OCI-LY3 (cell line): ENCODE measurements around the gene LTBP4.
A peak's percentile ranks its signal among the peaks of the same experiment; 100 is the strongest.

Experiments
- H2AFZ ChIP-seq: fragments of 200-600, 300-600 bp; shearing (Covaris generic); 2 replicates; pipeline ENCODE4 v1.6.0; 2014; ENCODE audit warnings: antibody characterized with exemption, low read depth, low read length
- H3K27ac ChIP-seq: fragments of 200-600, 300-600 bp; sonication (generic); 2 replicates; pipeline ENCODE4 v1.5.1; 2014; ENCODE audit warnings: mild to moderate bottlenecking, low read length, moderate library complexity, mixed read lengths
- H3K27me3 ChIP-seq: fragments of 200-600, 300-600 bp; sonication (generic); 2 replicates; pipeline ENCODE4 v1.6.1; 2014; ENCODE audit warnings: low read depth, low read length, mixed read lengths
- H3K36me3 ChIP-seq: fragments of 200-600, 300-600 bp; sonication (generic); replicated peaks from 2 replicates; pipeline ENCODE3; 2014; ENCODE audit warnings: low read depth, low read length, mixed read lengths
- H3K4me1 ChIP-seq: fragments of 300-600, 200-600 bp; sonication (generic); 2 replicates; pipeline ENCODE4 v1.6.1; 2014; ENCODE audit warnings: low read length, mixed read lengths
- H3K4me2 ChIP-seq: fragments of 200-600, 300-600 bp; sonication (generic); 2 replicates; pipeline ENCODE4 v1.6.1; 2014; ENCODE audit warnings: low read length, mixed read lengths
- H3K4me3 ChIP-seq: fragments of 300-600, 200-600 bp; sonication (generic); 2 replicates; pipeline ENCODE4 v1.5.1; 2014; ENCODE audit warnings: antibody characterized with exemption, mild to moderate bottlenecking, low read length, moderate library complexity
- H3K79me2 ChIP-seq: fragments of 300-600, 200-600 bp; shearing (Covaris generic); 2 replicates; pipeline ENCODE4 v1.6.1; 2014; ENCODE audit warnings: mild to moderate bottlenecking, low read length, mixed read lengths
- H3K9ac ChIP-seq: fragments of 300-600, 200-600 bp; shearing (Covaris generic); 2 replicates; pipeline ENCODE4 v1.6.0; 2014; ENCODE audit warnings: mild to moderate bottlenecking, low read length, moderate library complexity
- H3K9me3 ChIP-seq: fragments of 200-600, 300-600 bp; shearing (Covaris generic); 2 replicates; pipeline ENCODE4 v1.6.1; 2014; ENCODE audit warnings: low read length, mixed read lengths; ENCODE audit not compliant: insufficient read depth
- H4K20me1 ChIP-seq: fragments of 200-600, 300-600 bp; sonication (generic); 2 replicates; pipeline ENCODE4 v1.6.1; 2016; ENCODE audit warnings: low read length, mixed read lengths; ENCODE audit not compliant: insufficient read depth
- EZH2phosphoT487 ChIP-seq: fragments of 200-600 bp; shearing (Covaris generic); IDR thresholded peaks from 2 replicates; pipeline ENCODE4 v1.6.1; 2018; ENCODE audit warnings: antibody characterized with exemption, mixed run types, low read depth
- TF ChIP-seq, protein P1 (sequence below): fragments of 200-600, 300-600 bp; sonication (generic); IDR thresholded peaks from 2 replicates; pipeline ENCODE4 v1.5.1; 2014; ENCODE audit warnings: antibody characterized with exemption, low read length, low read depth

Gene LTBP4

DNA sequence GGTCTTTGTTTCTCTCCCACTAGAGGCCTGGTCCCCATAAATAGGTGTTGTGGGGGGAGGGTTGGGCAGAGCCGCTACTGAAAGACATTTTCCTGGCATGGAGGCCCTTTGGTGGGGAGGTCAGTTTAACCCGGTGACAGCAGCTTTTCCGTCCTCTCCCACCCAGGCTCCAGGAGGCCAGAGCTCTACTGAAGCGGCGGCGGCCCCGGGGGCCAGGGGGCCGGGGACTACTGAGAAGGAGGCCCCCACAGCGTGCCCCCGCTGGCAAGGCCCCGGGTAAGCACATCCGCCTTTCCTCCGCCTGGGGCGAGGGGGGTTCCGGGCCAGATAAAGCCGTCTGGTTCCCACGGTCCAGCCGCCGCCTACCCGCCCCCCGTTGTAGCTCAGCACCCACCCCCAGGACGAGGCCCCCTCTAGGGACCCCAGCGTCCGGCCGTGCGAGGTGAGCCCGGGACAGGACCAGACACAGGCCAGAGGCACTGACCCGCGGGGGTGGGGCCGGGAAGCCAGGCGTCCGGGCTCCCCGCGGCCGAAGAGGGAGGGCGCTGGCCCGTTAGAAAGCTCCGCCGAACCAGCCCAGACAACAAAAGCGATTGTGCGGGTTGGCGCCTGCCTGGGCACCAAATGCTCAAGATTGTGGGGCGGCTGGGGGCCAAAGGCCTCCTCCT lies 1.1 kb upstream of the LTBP4 start:
- H4K20me1 ChIP-seq, result no peaks in the 10 kb centered on the region
- H3K4me3 ChIP-seq, result no peak overlapping the region
- H3K4me1 ChIP-seq, result peaks cover 49% of the 10 kb centered on the region
- H3K4me2 ChIP-seq, result peak overlapping the region; percentile 1
- H3K36me3 ChIP-seq, result no peaks in the 10 kb centered on the region
- TF ChIP-seq EZH2phosphoT487, result no peak
- TF ChIP-seq, protein P1, sequence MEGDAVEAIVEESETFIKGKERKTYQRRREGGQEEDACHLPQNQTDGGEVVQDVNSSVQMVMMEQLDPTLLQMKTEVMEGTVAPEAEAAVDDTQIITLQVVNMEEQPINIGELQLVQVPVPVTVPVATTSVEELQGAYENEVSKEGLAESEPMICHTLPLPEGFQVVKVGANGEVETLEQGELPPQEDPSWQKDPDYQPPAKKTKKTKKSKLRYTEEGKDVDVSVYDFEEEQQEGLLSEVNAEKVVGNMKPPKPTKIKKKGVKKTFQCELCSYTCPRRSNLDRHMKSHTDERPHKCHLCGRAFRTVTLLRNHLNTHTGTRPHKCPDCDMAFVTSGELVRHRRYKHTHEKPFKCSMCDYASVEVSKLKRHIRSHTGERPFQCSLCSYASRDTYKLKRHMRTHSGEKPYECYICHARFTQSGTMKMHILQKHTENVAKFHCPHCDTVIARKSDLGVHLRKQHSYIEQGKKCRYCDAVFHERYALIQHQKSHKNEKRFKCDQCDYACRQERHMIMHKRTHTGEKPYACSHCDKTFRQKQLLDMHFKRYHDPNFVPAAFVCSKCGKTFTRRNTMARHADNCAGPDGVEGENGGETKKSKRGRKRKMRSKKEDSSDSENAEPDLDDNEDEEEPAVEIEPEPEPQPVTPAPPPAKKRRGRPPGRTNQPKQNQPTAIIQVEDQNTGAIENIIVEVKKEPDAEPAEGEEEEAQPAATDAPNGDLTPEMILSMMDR, result no peak
- H3K27me3 ChIP-seq, result peaks cover 21% of the 10 kb centered on the region
- no peaks in the 10 kb centered on the region for H3K79me2 ChIP-seq
- no peak overlapping the region for H2AFZ ChIP-seq
- no peak overlapping the region for H3K27ac ChIP-seq
- no peaks in the 10 kb centered on the region for H3K9me3 ChIP-seq
- no peak overlapping the region for H3K9ac ChIP-seq

DNA sequence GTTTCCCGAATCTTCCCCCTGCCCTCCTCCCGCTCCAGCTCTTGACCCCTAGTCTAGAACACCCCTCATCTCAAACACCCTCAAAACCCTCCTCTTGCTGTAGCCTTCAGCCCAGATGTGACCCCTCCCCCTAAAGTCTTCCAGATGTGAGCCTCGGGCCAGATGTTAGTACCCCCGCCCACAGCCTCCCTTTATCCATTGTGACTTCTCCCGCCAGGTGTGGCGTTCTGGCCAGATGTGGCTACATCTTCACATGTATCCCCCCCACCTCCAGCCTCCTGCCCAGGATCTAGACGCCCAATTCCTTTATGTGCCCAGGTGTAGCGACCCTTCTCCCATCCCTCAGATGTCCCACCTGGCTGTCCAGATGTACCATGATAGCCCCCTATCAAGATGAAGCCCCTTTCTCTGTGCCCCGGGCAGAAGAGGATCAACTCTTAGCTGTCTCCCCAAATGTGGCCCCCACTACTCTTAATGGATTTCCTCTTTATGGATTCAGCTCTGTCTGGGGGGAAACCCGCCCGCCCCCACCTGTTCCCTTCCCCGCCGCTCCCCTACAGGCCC lies 517 bp upstream of the LTBP4 start:
- no peaks in the 10 kb centered on the region for H3K36me3 ChIP-seq
- H4K20me1 ChIP-seq, result no peaks in the 10 kb centered on the region
- H3K4me3 ChIP-seq, result peak overlapping the region; percentile 80
- H3K9ac ChIP-seq, result peak overlapping the region; percentile 7; the same call in 1 of the 2 replicates
- no peaks in the 10 kb centered on the region for H3K79me2 ChIP-seq
- no peak overlapping the region; the same call in 1 of the 2 replicates for H2AFZ ChIP-seq
- no peak overlapping the region for H3K27ac ChIP-seq
- H3K4me1 ChIP-seq, result peaks cover 51% of the 10 kb centered on the region
- H3K27me3 ChIP-seq, result peaks cover 21% of the 10 kb centered on the region
- no peaks in the 10 kb centered on the region for H3K9me3 ChIP-seq
- TF ChIP-seq, protein P1, result no peak
- TF ChIP-seq EZH2phosphoT487, result no peak
- peak overlapping the region; percentile 59 for H3K4me2 ChIP-seq

DNA sequence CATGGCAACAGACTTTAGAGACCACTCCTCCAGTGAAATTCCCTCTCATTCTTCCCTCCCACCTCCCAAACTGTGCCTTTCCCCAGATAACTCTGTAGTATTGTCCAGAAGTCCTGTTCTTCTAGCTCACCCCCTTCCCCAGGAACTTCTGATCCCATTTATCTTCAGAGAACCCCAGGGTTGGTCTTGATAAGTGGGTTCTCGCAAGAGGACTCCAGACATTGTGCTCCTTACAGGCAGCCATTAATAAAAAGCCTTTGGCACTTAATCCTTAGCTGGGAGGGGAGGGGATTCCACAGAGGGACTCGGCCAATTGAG lies 1.9 kb downstream of the LTBP4 start:
- Histone ChIP-seq H3K4me3 (peak overlapping the region; percentile 80), H3K79me2 (no peaks in the 10 kb centered on the region), H3K4me1 (peaks cover 54% of the 10 kb centered on the region), H3K9ac (peak overlapping the region; percentile 34; the same call in 1 of the 2 replicates), H2AFZ (no peak overlapping the region), H4K20me1 (no peaks in the 10 kb centered on the region), H3K27me3 (peaks cover 21% of the 10 kb centered on the region), H3K36me3 (no peaks in the 10 kb centered on the region), H3K27ac (no peak overlapping the region), H3K9me3 (no peaks in the 10 kb centered on the region), H3K4me2 (peak overlapping the region; percentile 97)
- TF ChIP-seq, protein P1, result no peak
- TF ChIP-seq EZH2phosphoT487, result no peak

DNA sequence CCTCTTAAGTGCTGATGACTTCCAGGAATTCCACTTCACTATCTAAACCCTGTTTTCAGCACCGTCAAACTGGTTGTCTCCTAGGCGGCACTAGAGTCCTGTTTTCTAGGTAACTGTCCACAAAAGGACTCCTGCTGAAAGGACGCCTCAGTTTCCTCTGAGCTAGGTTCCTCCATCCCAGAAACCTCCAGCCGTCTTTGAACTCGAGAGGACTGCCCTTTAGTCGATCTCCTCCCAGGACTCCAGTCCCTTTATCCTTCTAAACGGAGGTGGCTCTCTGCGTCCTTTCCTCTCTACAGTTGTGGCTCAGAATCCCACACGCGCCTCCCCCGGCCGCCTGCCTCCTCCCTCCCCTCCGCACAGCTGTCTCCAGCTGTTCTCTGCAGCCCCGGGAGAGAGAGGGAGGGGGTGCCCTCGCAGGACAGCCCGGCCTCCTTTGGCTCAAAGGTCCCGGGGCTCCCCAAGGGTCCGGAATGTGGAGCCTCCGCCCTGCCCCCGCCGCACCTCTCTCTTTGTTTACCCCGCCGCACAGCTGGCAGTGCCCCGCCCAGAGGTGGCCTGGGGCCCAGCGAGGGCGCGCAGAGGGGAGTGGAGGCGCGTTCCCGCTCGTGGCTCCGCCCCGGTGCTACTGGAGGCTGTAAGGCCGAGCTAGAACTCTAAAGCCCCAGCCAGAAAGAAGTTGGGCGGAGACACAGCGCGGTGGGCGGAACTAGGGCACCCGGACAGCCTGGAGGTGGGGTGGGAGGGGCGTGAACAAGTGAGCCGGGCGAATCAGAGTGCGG lies 2.4 kb downstream of the LTBP4 start:
- H3K27ac ChIP-seq, result no peak overlapping the region
- peaks cover 21% of the 10 kb centered on the region for H3K27me3 ChIP-seq
- no peaks in the 10 kb centered on the region for H3K79me2 ChIP-seq
- no peak for TF ChIP-seq EZH2phosphoT487
- TF ChIP-seq, protein P1, result no peak
- H3K9ac ChIP-seq, result peak overlapping the region; percentile 34
- no peaks in the 10 kb centered on the region for H3K36me3 ChIP-seq
- H2AFZ ChIP-seq, result no peak overlapping the region
- H4K20me1 ChIP-seq, result no peaks in the 10 kb centered on the region
- H3K4me2 ChIP-seq, result peak overlapping the region; percentile 97
- peaks cover 54% of the 10 kb centered on the region for H3K4me1 ChIP-seq
- H3K4me3 ChIP-seq, result peak overlapping the region; percentile 80
- no peaks in the 10 kb centered on the region for H3K9me3 ChIP-seq
